Lung microvascular endothelial cell (primary cell): Measurements from ENCODE around the gene HAPSTR1. TPM values are rescaled to one million over a fixed set of nuclear protein-coding genes. Genes with fewer than 3 reads are reported as not detected.

Source experiments
- DNase-seq, 2 donors: peaks; one replicate each; pipeline versions ENCODE4 v3.0.0 to v3.0.0-alpha.2; 2010; ENCODE audit warnings: low read depth in 2 of 2
- total RNA-seq: library from RNA; depleted of rRNA; stranded (reverse); fragments of >200 nt; gene quantifications from 2 replicates; pipeline ENCODE4 v1.2.1, GENCODE V29; 2014

Gene HAPSTR1
- total RNA-seq, 1 donor from 2014 or later = 56.2 TPM

GRCh38 chr16:9095656-9096397, 4.4 kb downstream of the HAPSTR1 start:
- no peak for DNase-seq

- no peak for DNase-seq
Measured at GRCh38 chr16:9096416-9096952, 5.0 kb downstream of the HAPSTR1 start.

- DNase-seq = no peak
Measured at GRCh38 chr16:9097266-9098219, 6.1 kb downstream of the HAPSTR1 start.

GRCh38 chr16:9098377-9099090, 7.1 kb downstream of the HAPSTR1 start:
- DNase-seq = no peak

GRCh38 chr16:9099131-9099625, 7.7 kb downstream of the HAPSTR1 start:
- DNase-seq = peak in 1 of 2 donors; percentile 35

GRCh38 chr16:9102379-9102778, 10.9 kb downstream of the HAPSTR1 start:
- DNase-seq = peak in 1 of 2 donors; percentile 49

GRCh38 chr16:9102943-9103342, 11.5 kb downstream of the HAPSTR1 start:
- DNase-seq = no peak

GRCh38 chr16:9103546-9103945, 12.1 kb downstream of the HAPSTR1 start:
- no peak for DNase-seq

- no peak for DNase-seq
Measured at GRCh38 chr16:9105189-9105588, 13.7 kb downstream of the HAPSTR1 start.

- no peak for DNase-seq
Measured at GRCh38 chr16:9107025-9107970, 15.9 kb downstream of the HAPSTR1 start.

GRCh38 chr16:9109255-9109654, 17.8 kb downstream of the HAPSTR1 start:
- no peak for DNase-seq

GRCh38 chr16:9112166-9112843, 20.9 kb downstream of the HAPSTR1 start:
- DNase-seq = no peak

- DNase-seq = no peak
Measured at GRCh38 chr16:9112844-9113186, 21.4 kb downstream of the HAPSTR1 start.

GRCh38 chr16:9113707-9114106, 22.3 kb downstream of the HAPSTR1 start:
- DNase-seq = no peak

- no peak for DNase-seq
Measured at GRCh38 chr16:9114112-9114511, 22.7 kb downstream of the HAPSTR1 start.

GRCh38 chr16:9114842-9115241, 23.4 kb downstream of the HAPSTR1 start:
- no peak for DNase-seq

GRCh38 chr16:9115277-9115676, 23.8 kb downstream of the HAPSTR1 start:
- peak; percentile 38 to 52 for DNase-seq

GRCh38 chr16:9116141-9116540, 24.7 kb downstream of the HAPSTR1 start:
- no peak for DNase-seq

GRCh38 chr16:9118170-9118569, 26.7 kb downstream of the HAPSTR1 start:
- DNase-seq = no peak

GRCh38 chr16:9119795-9120194, 28.4 kb downstream of the HAPSTR1 start:
- peak; percentile 28 to 34 for DNase-seq
